NOMO-1 treated with DMSO at 0.1 percent for 48 hours (cell line): ENCODE results near the gene CCDC14.
"Not testable (repeated sequence)": the region's sequence is repeated elsewhere in the genome, so short reads cannot be mapped to it uniquely, and the experiment has no call there.

Experiments used
- DNase-seq: peaks from one replicate; lab custom pipeline; 2025; ENCODE audit not compliant: unreplicated experiment; lab: John Stamatoyannopoulos, UW

Gene CCDC14

GRCh38 chr3:123967260-123967659 is 6.2 kb upstream of the CCDC14 start:
- not testable (repeated sequence) for DNase-seq

- not testable (repeated sequence) for DNase-seq
These were observed 5.8 kb upstream of the CCDC14 start for GRCh38 chr3:123966799-123967198.

- DNase-seq = not testable (repeated sequence)
These were observed 3.8 kb upstream of the CCDC14 start for GRCh38 chr3:123964793-123965192.

- no peak for DNase-seq
These were observed 453 bp upstream of the CCDC14 start for GRCh38 chr3:123961508-123961856.

GRCh38 chr3:123953735-123954134 is 7.3 kb downstream of the CCDC14 start:
- no peak for DNase-seq

GRCh38 chr3:123952844-123953520 is 8.0 kb downstream of the CCDC14 start:
- no peak for DNase-seq

- DNase-seq = no peak
These were observed 9.2 kb downstream of the CCDC14 start for GRCh38 chr3:123951522-123952447.

GRCh38 chr3:123949641-123950040 is 11.4 kb downstream of the CCDC14 start:
- no peak for DNase-seq

GRCh38 chr3:123948449-123948848 is 12.6 kb downstream of the CCDC14 start:
- DNase-seq = no peak

GRCh38 chr3:123947482-123947881 is 13.5 kb downstream of the CCDC14 start:
- no peak for DNase-seq

GRCh38 chr3:123941542-123941941 is 19.5 kb downstream of the CCDC14 start:
- DNase-seq = no peak

GRCh38 chr3:123941121-123941520 is 19.9 kb downstream of the CCDC14 start:
- DNase-seq = no peak

GRCh38 chr3:123939706-123940105 is 21.3 kb downstream of the CCDC14 start:
- DNase-seq = no peak

GRCh38 chr3:123936400-123936799 is 24.6 kb downstream of the CCDC14 start:
- DNase-seq = no peak

GRCh38 chr3:123935830-123936229 is 25.2 kb downstream of the CCDC14 start:
- DNase-seq = no peak

GRCh38 chr3:123934250-123934649 is 26.8 kb downstream of the CCDC14 start:
- DNase-seq = no peak

GRCh38 chr3:123930445-123930844 is 30.6 kb downstream of the CCDC14 start:
- no peak for DNase-seq

- no peak for DNase-seq
These were observed 31.7 kb downstream of the CCDC14 start for GRCh38 chr3:123929325-123929724.

GRCh38 chr3:123926396-123926795 is 34.6 kb downstream of the CCDC14 start:
- DNase-seq = no peak

GRCh38 chr3:123920868-123921267 is 40.2 kb downstream of the CCDC14 start:
- DNase-seq = no peak

- no peak for DNase-seq
These were observed 40.6 kb downstream of the CCDC14 start for GRCh38 chr3:123920383-123920782.

- DNase-seq = no peak
These were observed 41.7 kb downstream of the CCDC14 start for GRCh38 chr3:123919353-123919752.
